ENCODE measurements around the gene SESTD1. TPM values are rescaled to one million over a fixed set of nuclear protein-coding genes. Genes with fewer than 3 reads are reported as not detected.

Gene SESTD1
- total and polyA plus RNA-seq, 2 experiments from 2014 or later, result 12.6 to 21.6 TPM

DNA sequence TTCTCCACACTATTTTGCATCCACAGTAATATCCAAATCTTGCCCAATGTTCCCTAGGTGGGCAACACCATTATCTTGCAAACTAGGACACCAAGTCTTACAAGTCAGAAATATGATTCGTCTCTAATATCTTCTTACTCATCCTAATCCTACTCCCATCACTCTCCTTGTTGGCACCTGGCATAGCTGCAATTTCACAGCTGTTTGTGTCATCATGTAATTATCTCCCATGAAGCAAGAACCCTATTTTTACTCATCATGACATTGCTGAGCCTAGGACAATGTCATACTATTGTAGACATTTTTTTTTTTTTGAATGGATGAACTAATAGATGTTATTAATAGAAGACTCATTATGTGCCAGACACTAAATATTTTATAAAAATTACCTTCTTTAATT lies 123.4 kb downstream of the SESTD1 start (continued):
- TF ChIP-seq, protein P1, sequence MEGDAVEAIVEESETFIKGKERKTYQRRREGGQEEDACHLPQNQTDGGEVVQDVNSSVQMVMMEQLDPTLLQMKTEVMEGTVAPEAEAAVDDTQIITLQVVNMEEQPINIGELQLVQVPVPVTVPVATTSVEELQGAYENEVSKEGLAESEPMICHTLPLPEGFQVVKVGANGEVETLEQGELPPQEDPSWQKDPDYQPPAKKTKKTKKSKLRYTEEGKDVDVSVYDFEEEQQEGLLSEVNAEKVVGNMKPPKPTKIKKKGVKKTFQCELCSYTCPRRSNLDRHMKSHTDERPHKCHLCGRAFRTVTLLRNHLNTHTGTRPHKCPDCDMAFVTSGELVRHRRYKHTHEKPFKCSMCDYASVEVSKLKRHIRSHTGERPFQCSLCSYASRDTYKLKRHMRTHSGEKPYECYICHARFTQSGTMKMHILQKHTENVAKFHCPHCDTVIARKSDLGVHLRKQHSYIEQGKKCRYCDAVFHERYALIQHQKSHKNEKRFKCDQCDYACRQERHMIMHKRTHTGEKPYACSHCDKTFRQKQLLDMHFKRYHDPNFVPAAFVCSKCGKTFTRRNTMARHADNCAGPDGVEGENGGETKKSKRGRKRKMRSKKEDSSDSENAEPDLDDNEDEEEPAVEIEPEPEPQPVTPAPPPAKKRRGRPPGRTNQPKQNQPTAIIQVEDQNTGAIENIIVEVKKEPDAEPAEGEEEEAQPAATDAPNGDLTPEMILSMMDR (conservative IDR thresholded peaks at IDR 0.05; ENCODE audit: low read depth in 2 of 2), result no peak

DNA sequence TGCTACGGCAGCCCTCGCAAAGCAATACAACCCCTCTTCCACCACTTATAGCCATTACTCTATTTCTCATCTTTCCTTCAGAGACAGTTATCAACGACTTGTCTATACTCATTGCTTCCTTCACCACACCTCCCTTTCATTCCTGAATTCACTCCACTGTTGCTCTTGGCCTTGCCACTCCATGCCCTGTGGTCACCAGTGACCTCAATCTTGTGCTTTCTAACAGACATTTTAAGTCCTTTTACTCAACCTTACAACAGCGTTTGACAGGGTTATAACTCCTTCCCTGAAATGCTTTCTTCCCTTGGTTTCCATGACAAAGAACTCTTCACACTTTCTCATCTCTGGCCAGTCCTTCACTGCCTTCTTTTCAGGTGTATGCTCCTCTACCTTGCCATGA lies 124.1 kb downstream of the SESTD1 start:
- Mint-ChIP-seq H3K4me1 (no peaks in the 10 kb centered on the region), H3K27me3 (ENCODE audit: insufficient read depth, low read depth, poor library complexity) (no peaks in the 10 kb centered on the region), H3K9me3 (no peaks in the 10 kb centered on the region), H3K4me3 (no peak overlapping the region), H3K27ac (no peak overlapping the region), H3K36me3 (ENCODE audit: low read depth) (no peaks in the 10 kb centered on the region)
- H3K27me3 ChIP-seq (ENCODE audit: insufficient read depth), result no peaks in the 10 kb centered on the region
- peaks cover 4% of the 10 kb centered on the region; the same call in 1 of the 2 replicates for H3K9me2 ChIP-seq (ENCODE audit: insufficient read depth)
- H4K20me1 ChIP-seq (replicated peaks; ENCODE audit: insufficient read depth), result no peaks in the 10 kb centered on the region
- H3K79me2 ChIP-seq (replicated peaks; ENCODE audit: insufficient read depth), result no peaks in the 10 kb centered on the region
- no peak overlapping the region for H3K27ac ChIP-seq (ENCODE audit: low read depth)
- H3K4me3 ChIP-seq, result no peak overlapping the region
- TF ChIP-seq CREB1 (CRISPR knock-in tag; IDR thresholded peaks at IDR 0.05; ENCODE audit: low read depth) (no peak), POLR2AphosphoS5 (IDR thresholded peaks at IDR 0.05; ENCODE audit: low read depth) (no peak), STAT1 (IDR thresholded peaks at IDR 0.05; ENCODE audit: unreplicated experiment) (no peak), EZH2phosphoT487 (IDR thresholded peaks at IDR 0.05; ENCODE audit: unreplicated experiment) (no peak)
- TF ChIP-seq, protein P2, sequence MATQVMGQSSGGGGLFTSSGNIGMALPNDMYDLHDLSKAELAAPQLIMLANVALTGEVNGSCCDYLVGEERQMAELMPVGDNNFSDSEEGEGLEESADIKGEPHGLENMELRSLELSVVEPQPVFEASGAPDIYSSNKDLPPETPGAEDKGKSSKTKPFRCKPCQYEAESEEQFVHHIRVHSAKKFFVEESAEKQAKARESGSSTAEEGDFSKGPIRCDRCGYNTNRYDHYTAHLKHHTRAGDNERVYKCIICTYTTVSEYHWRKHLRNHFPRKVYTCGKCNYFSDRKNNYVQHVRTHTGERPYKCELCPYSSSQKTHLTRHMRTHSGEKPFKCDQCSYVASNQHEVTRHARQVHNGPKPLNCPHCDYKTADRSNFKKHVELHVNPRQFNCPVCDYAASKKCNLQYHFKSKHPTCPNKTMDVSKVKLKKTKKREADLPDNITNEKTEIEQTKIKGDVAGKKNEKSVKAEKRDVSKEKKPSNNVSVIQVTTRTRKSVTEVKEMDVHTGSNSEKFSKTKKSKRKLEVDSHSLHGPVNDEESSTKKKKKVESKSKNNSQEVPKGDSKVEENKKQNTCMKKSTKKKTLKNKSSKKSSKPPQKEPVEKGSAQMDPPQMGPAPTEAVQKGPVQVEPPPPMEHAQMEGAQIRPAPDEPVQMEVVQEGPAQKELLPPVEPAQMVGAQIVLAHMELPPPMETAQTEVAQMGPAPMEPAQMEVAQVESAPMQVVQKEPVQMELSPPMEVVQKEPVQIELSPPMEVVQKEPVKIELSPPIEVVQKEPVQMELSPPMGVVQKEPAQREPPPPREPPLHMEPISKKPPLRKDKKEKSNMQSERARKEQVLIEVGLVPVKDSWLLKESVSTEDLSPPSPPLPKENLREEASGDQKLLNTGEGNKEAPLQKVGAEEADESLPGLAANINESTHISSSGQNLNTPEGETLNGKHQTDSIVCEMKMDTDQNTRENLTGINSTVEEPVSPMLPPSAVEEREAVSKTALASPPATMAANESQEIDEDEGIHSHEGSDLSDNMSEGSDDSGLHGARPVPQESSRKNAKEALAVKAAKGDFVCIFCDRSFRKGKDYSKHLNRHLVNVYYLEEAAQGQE (IDR thresholded peaks at IDR 0.05; ENCODE audit: unreplicated experiment), result no peak
- H3F3A ChIP-seq (replicated peaks; ENCODE audit: low read depth), result no peaks in the 10 kb centered on the region
- no peaks in the 10 kb centered on the region for H3K36me3 ChIP-seq (ENCODE audit: insufficient read depth)
- no peaks in the 10 kb centered on the region for H3K4me1 ChIP-seq (ENCODE audit: insufficient read depth)
- no peak for ATAC-seq
- no peak overlapping the region for H3K4me2 ChIP-seq
- DNase-seq (ENCODE audit: low spot score), result no peak
- no peak overlapping the region for H2AFZ ChIP-seq

DNA sequence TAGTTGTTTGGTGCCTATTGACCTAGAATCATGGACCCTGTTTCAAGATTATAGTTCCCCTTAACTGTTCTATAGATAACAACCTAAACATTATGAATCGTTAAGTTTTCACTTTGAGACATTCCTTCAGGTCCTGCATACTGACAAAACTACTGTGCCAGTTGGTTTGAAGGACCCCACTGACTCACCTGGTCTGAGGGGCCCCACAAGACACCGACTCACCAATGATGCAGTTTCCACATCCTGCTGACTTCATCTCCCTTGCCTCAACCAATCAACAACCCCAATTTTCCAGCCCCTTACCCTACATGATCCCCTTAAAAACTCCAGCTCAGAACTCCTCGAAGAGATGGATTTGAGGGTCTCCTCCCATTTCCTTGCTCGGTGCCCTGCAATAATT lies 125.1 kb downstream of the SESTD1 start:
- DNase-seq (ENCODE audit: low spot score) (no peak), ATAC-seq (no peak)
- no peaks in the 10 kb centered on the region for H3K4me1 ChIP-seq (ENCODE audit: insufficient read depth)
- H3K4me3 Mint-ChIP-seq, result no peak overlapping the region
- H3K4me1 Mint-ChIP-seq, result no peaks in the 10 kb centered on the region
- H4K20me1 ChIP-seq (replicated peaks; ENCODE audit: insufficient read depth), result no peaks in the 10 kb centered on the region
- no peaks in the 10 kb centered on the region for H3K79me2 ChIP-seq (replicated peaks; ENCODE audit: insufficient read depth)
- H3K9me3 Mint-ChIP-seq, result no peaks in the 10 kb centered on the region
- H3K36me3 ChIP-seq (ENCODE audit: insufficient read depth), result no peaks in the 10 kb centered on the region
- H3K4me3 ChIP-seq, result no peak overlapping the region
- no peak overlapping the region for H3K27ac Mint-ChIP-seq
- no peaks in the 10 kb centered on the region for H3K27me3 Mint-ChIP-seq (ENCODE audit: insufficient read depth, low read depth, poor library complexity)
- no peak overlapping the region for H3K27ac ChIP-seq (ENCODE audit: low read depth)
- no peak overlapping the region for H3K4me2 ChIP-seq
- no peaks in the 10 kb centered on the region for H3K36me3 Mint-ChIP-seq (ENCODE audit: low read depth)
- H3F3A ChIP-seq (replicated peaks; ENCODE audit: low read depth), result no peaks in the 10 kb centered on the region
- peaks cover 4% of the 10 kb centered on the region; the same call in 1 of the 2 replicates for H3K9me2 ChIP-seq (ENCODE audit: insufficient read depth)
- no peaks in the 10 kb centered on the region for H3K27me3 ChIP-seq (ENCODE audit: insufficient read depth)
- no peak overlapping the region for H2AFZ ChIP-seq
- TF ChIP-seq NANOG (IDR thresholded peaks at IDR 0.05; ENCODE audit: borderline replicate concordance), result no peak
